A673 (cell line): ENCODE results near the gene TMEM186.

Experiments used
- EZH2 ChIP-seq: fragments of 200-600 bp; sonication (generic); IDR thresholded peaks from 2 replicates; pipeline ENCODE4 v1.6.1; 2017; ENCODE audit warnings: borderline replicate concordance, low read depth, mild to moderate bottlenecking, mixed read lengths, antibody characterized with exemption, low read length; ENCODE audit not compliant: poor library complexity, severe bottlenecking
- TF ChIP-seq, protein P1 (sequence below): fragments of 300-800, 200-600 bp; sonication (generic); conservative IDR thresholded peaks from 2 replicates; pipeline ENCODE4 v1.5.1; 2017; ENCODE audit warnings: low read depth, mild to moderate bottlenecking, antibody characterized with exemption, low read length, moderate library complexity, mixed read lengths

- TF ChIP-seq, protein P1, sequence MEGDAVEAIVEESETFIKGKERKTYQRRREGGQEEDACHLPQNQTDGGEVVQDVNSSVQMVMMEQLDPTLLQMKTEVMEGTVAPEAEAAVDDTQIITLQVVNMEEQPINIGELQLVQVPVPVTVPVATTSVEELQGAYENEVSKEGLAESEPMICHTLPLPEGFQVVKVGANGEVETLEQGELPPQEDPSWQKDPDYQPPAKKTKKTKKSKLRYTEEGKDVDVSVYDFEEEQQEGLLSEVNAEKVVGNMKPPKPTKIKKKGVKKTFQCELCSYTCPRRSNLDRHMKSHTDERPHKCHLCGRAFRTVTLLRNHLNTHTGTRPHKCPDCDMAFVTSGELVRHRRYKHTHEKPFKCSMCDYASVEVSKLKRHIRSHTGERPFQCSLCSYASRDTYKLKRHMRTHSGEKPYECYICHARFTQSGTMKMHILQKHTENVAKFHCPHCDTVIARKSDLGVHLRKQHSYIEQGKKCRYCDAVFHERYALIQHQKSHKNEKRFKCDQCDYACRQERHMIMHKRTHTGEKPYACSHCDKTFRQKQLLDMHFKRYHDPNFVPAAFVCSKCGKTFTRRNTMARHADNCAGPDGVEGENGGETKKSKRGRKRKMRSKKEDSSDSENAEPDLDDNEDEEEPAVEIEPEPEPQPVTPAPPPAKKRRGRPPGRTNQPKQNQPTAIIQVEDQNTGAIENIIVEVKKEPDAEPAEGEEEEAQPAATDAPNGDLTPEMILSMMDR: no peak
- TF ChIP-seq EZH2: no peak
Observed at GRCh38 chr16:8845699-8846298, 48.4 kb upstream of the TMEM186 start.
